ENCODE data around the gene CLPX.
"Not testable (repeated sequence)": the region's sequence is repeated elsewhere in the genome, so short reads cannot be mapped to it uniquely, and the experiment has no call there.

CLPX gene

GRCh38 chr15:65184868-65185717 lies at the start of gene CLPX:
Gene CLPX, minus strand, starts transcription at chr15:65185342. Its CDS starts 189 bp downstream, at chr15:65185153.
- TF ChIP-seq CTCF (IDR thresholded peaks at IDR 0.05; ENCODE audit: low read depth, low read length, missing control alignments): no peak
- H3K4me3 ChIP-seq (replicated peaks; ENCODE audit: low read depth, low read length): peak within 1 kb of the TSS; percentile 94
- peak; percentile 75 for DNase-seq (ENCODE audit: extremely low read depth, low read depth)

GRCh38 chr15:65233696-65234095 lies 48.6 kb upstream of the CLPX start:
- TF ChIP-seq CTCF (IDR thresholded peaks at IDR 0.05; ENCODE audit: low read depth, low read length, missing control alignments): no peak
- no peak for DNase-seq (ENCODE audit: extremely low read depth, low read depth)
- H3K4me3 ChIP-seq (replicated peaks; ENCODE audit: low read depth, low read length): no peak overlapping the region

- DNase-seq (ENCODE audit: extremely low read depth, low read depth): no peak
- no peak overlapping the region for H3K4me3 ChIP-seq (replicated peaks; ENCODE audit: low read depth, low read length)
- no peak for TF ChIP-seq CTCF (IDR thresholded peaks at IDR 0.05; ENCODE audit: low read depth, low read length, missing control alignments)
Observed at GRCh38 chr15:65232520-65232919, 47.4 kb upstream of the CLPX start.

- TF ChIP-seq CTCF (IDR thresholded peaks at IDR 0.05; ENCODE audit: low read depth, low read length, missing control alignments): no peak
- no peak overlapping the region for H3K4me3 ChIP-seq (replicated peaks; ENCODE audit: low read depth, low read length)
- no peak for DNase-seq (ENCODE audit: extremely low read depth, low read depth)
Observed at GRCh38 chr15:65231306-65231705, 46.2 kb upstream of the CLPX start.

GRCh38 chr15:65226901-65227300 lies 41.8 kb upstream of the CLPX start:
- DNase-seq (ENCODE audit: extremely low read depth, low read depth); H3K4me3 ChIP-seq (replicated peaks; ENCODE audit: low read depth, low read length): not testable (repeated sequence)

GRCh38 chr15:65226221-65226620 lies 41.1 kb upstream of the CLPX start:
- no peak for TF ChIP-seq CTCF (IDR thresholded peaks at IDR 0.05; ENCODE audit: low read depth, low read length, missing control alignments)
- DNase-seq (ENCODE audit: extremely low read depth, low read depth): no peak
- H3K4me3 ChIP-seq (replicated peaks; ENCODE audit: low read depth, low read length): no peak overlapping the region

GRCh38 chr15:65223996-65224395 lies 38.9 kb upstream of the CLPX start:
- H3K4me3 ChIP-seq (replicated peaks; ENCODE audit: low read depth, low read length): no peak overlapping the region
- no peak for DNase-seq (ENCODE audit: extremely low read depth, low read depth)
- TF ChIP-seq CTCF (IDR thresholded peaks at IDR 0.05; ENCODE audit: low read depth, low read length, missing control alignments): no peak

All from HFF-Myc (cell line).